ENCODE results near the gene ZNF70.

Gene ZNF70

GRCh38 chr22:23789121-23789520, 38.2 kb upstream of the ZNF70 start:
- no peak for DNase-seq (ENCODE audit: low read depth)
- no peak overlapping the region for H3K4me3 ChIP-seq (ENCODE audit: low read length)
- no peak for TF ChIP-seq CTCF (IDR thresholded peaks at IDR 0.05; ENCODE audit: insufficient read depth, low read depth, low read length, missing control alignments)

- TF ChIP-seq CTCF (IDR thresholded peaks at IDR 0.05; ENCODE audit: insufficient read depth, low read depth, low read length, missing control alignments) = no peak
- DNase-seq (ENCODE audit: low read depth) = no peak
- H3K4me3 ChIP-seq (ENCODE audit: low read length) = peak overlapping the region; percentile 84
These were observed 37.0 kb upstream of the ZNF70 start for GRCh38 chr22:23787910-23788309.

- DNase-seq (ENCODE audit: low read depth) = no peak
- no peak for TF ChIP-seq CTCF (IDR thresholded peaks at IDR 0.05; ENCODE audit: insufficient read depth, low read depth, low read length, missing control alignments)
- peak overlapping the region; percentile 84 for H3K4me3 ChIP-seq (ENCODE audit: low read length)
These were observed 36.6 kb upstream of the ZNF70 start for GRCh38 chr22:23787600-23787896.

- DNase-seq (ENCODE audit: low read depth) = peak; percentile 89
- no peak for TF ChIP-seq CTCF (IDR thresholded peaks at IDR 0.05; ENCODE audit: insufficient read depth, low read depth, low read length, missing control alignments)
- H3K4me3 ChIP-seq (ENCODE audit: low read length) = peak within 1 kb of the TSS; percentile 84
These were observed 36.1 kb upstream of the ZNF70 start, which contains the start of gene SMARCB1 for GRCh38 chr22:23786752-23787599. Gene SMARCB1 (plus strand): TSS chr22:23786966. CDS start chr22:23787170, 204 bp downstream.

- DNase-seq (ENCODE audit: low read depth) = no peak
- H3K4me3 ChIP-seq (ENCODE audit: low read length) = peak overlapping the region; percentile 84
- TF ChIP-seq CTCF (IDR thresholded peaks at IDR 0.05; ENCODE audit: insufficient read depth, low read depth, low read length, missing control alignments) = no peak
These were observed 35.4 kb upstream of the ZNF70 start for GRCh38 chr22:23786261-23786710.

- no peak for TF ChIP-seq CTCF (IDR thresholded peaks at IDR 0.05; ENCODE audit: insufficient read depth, low read depth, low read length, missing control alignments)
- no peak overlapping the region for H3K4me3 ChIP-seq (ENCODE audit: low read length)
- no peak for DNase-seq (ENCODE audit: low read depth)
These were observed 33.4 kb upstream of the ZNF70 start for GRCh38 chr22:23784215-23784732.

Data from epithelial cell of esophagus (primary cell).